HS-27A (cell line): ENCODE results near the gene CD6.

ENCODE experiments used
- DNase-seq: peaks from one replicate; pipeline ENCODE4 v3.0.0-alpha.2; 2012; ENCODE audit warnings: low read depth, missing footprints

Gene CD6

GRCh38 chr11:60971520-60971919 lies at the start of gene CD6:
CD6 (plus strand) TSS chr11:60971680; CDS start chr11:60971866, 186 bp downstream.
- DNase-seq, result no peak

GRCh38 chr11:60921777-60922335 lies 49.6 kb upstream of the CD6 start:
- DNase-seq, result no peak

- DNase-seq, result no peak
Measured at GRCh38 chr11:60922906-60923305, 48.6 kb upstream of the CD6 start.

- DNase-seq, result no peak
Measured at GRCh38 chr11:60923326-60923725, 48.2 kb upstream of the CD6 start.

- no peak for DNase-seq
Measured at GRCh38 chr11:60923800-60924109, 47.7 kb upstream of the CD6 start.

GRCh38 chr11:60924110-60924905 lies 47.2 kb upstream of the CD6 start, which contains the start of gene TMEM132A:
TMEM132A (plus strand) TSS chr11:60924460; CDS start chr11:60924634, 174 bp downstream.
- no peak for DNase-seq

GRCh38 chr11:60924906-60925853 lies 46.3 kb upstream of the CD6 start:
- no peak for DNase-seq

GRCh38 chr11:60925868-60926267 lies 45.6 kb upstream of the CD6 start:
- no peak for DNase-seq

- no peak for DNase-seq
Measured at GRCh38 chr11:60926500-60926899, 45.0 kb upstream of the CD6 start.

- no peak for DNase-seq
Measured at GRCh38 chr11:60927061-60927592, 44.4 kb upstream of the CD6 start.

- no peak for DNase-seq
Measured at GRCh38 chr11:60927600-60927999, 43.9 kb upstream of the CD6 start.

- no peak for DNase-seq
Measured at GRCh38 chr11:60928563-60929001, 42.9 kb upstream of the CD6 start.

- DNase-seq, result no peak
Measured at GRCh38 chr11:60929764-60930163, 41.7 kb upstream of the CD6 start.

GRCh38 chr11:60930394-60930793 lies 41.1 kb upstream of the CD6 start:
- DNase-seq, result no peak

GRCh38 chr11:60931917-60932316 lies 39.6 kb upstream of the CD6 start:
- no peak for DNase-seq

- DNase-seq, result no peak
Measured at GRCh38 chr11:60932605-60933356, 38.7 kb upstream of the CD6 start.

- no peak for DNase-seq
Measured at GRCh38 chr11:60933416-60934123, 37.9 kb upstream of the CD6 start.

- no peak for DNase-seq
Measured at GRCh38 chr11:60934124-60934789, 37.2 kb upstream of the CD6 start.

GRCh38 chr11:60934790-60935605 lies 36.5 kb upstream of the CD6 start:
- DNase-seq, result no peak
